Ishikawa (cell line): Measurements from ENCODE around the gene NKIRAS1.

Experiments
- CEBPB ChIP-seq: IDR thresholded peaks from 2 replicates; pipeline ENCODE4 v1.6.1; 2012
- CREB1 ChIP-seq: IDR thresholded peaks from 2 replicates; pipeline ENCODE4 v1.6.1; 2012; ENCODE audit warnings: low read depth
- EGR1 ChIP-seq: IDR thresholded peaks from 2 replicates; pipeline ENCODE4 v1.6.1; 2012
- EP300 ChIP-seq: IDR thresholded peaks from 2 replicates; pipeline ENCODE4 v1.6.1; 2012; ENCODE audit warnings: borderline replicate concordance
- FOXM1 ChIP-seq: IDR thresholded peaks from 2 replicates; pipeline ENCODE4 v1.6.1; 2012; ENCODE audit warnings: low read depth, borderline replicate concordance
- NFIC ChIP-seq: IDR thresholded peaks from 2 replicates; pipeline ENCODE4 v1.6.1; 2012
- RAD21 ChIP-seq: IDR thresholded peaks from 2 replicates; pipeline ENCODE4 v1.6.1; 2012; ENCODE audit warnings: low read depth
- TAF1 ChIP-seq: IDR thresholded peaks from 2 replicates; pipeline ENCODE4 v1.6.1; 2012; ENCODE audit warnings: low read depth, mild to moderate bottlenecking
- TCF12 ChIP-seq: IDR thresholded peaks from 2 replicates; pipeline ENCODE4 v1.6.1; 2012; ENCODE audit warnings: low read depth
- TEAD4 ChIP-seq: IDR thresholded peaks from 2 replicates; pipeline ENCODE4 v1.6.1; 2012
- YY1 ChIP-seq: IDR thresholded peaks from 2 replicates; pipeline ENCODE4 v1.6.1; 2012; ENCODE audit warnings: low read depth
- ZBTB7A ChIP-seq: IDR thresholded peaks from 2 replicates; pipeline ENCODE4 v1.6.1; 2012; ENCODE audit warnings: low read depth
- TF ChIP-seq, protein P1 (sequence below): IDR thresholded peaks from 2 replicates; pipeline ENCODE4 v1.6.1; 2012
- TF ChIP-seq, protein P2 (sequence below): IDR thresholded peaks from 2 replicates; pipeline ENCODE4 v1.6.1; 2012
- TF ChIP-seq, protein P3 (sequence below): IDR thresholded peaks from 2 replicates; pipeline ENCODE4 v1.6.1; 2012; ENCODE audit warnings: low read depth, mild to moderate bottlenecking

NKIRAS1 gene

DNA sequence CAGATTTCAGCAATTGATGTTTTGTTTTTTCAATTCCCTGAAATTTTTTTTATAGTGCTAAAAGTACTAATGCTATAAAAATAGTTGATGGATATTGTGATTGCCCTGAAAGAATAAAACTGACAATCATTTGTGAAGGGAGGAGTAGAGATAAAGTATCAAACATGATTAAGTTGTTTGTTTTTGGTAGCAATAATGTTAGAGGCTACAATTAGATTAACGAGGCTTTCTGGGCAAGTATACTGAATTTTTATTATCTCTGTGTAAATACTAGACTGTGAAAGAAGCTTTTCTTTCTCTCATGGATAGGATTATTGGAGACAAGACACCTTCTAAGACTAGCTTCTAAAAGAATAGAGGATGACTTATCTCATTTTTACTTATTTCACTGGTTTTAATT is 43.9 kb upstream of the NKIRAS1 start:
- no peak for TF ChIP-seq ZBTB7A
- TF ChIP-seq FOXM1: no peak
- no peak for TF ChIP-seq YY1
- TF ChIP-seq TCF12: no peak
- TF ChIP-seq, protein P1, sequence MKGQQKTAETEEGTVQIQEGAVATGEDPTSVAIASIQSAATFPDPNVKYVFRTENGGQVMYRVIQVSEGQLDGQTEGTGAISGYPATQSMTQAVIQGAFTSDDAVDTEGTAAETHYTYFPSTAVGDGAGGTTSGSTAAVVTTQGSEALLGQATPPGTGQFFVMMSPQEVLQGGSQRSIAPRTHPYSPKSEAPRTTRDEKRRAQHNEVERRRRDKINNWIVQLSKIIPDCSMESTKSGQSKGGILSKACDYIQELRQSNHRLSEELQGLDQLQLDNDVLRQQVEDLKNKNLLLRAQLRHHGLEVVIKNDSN: no peak
- TF ChIP-seq EGR1: no peak
- TF ChIP-seq CEBPB: no peak
- no peak for TF ChIP-seq CREB1
- TF ChIP-seq NFIC: no peak
- TF ChIP-seq, protein P2, sequence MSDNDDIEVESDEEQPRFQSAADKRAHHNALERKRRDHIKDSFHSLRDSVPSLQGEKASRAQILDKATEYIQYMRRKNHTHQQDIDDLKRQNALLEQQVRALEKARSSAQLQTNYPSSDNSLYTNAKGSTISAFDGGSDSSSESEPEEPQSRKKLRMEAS: no peak
- no peak for TF ChIP-seq RAD21
- no peak for TF ChIP-seq TAF1
- TF ChIP-seq, protein P3, sequence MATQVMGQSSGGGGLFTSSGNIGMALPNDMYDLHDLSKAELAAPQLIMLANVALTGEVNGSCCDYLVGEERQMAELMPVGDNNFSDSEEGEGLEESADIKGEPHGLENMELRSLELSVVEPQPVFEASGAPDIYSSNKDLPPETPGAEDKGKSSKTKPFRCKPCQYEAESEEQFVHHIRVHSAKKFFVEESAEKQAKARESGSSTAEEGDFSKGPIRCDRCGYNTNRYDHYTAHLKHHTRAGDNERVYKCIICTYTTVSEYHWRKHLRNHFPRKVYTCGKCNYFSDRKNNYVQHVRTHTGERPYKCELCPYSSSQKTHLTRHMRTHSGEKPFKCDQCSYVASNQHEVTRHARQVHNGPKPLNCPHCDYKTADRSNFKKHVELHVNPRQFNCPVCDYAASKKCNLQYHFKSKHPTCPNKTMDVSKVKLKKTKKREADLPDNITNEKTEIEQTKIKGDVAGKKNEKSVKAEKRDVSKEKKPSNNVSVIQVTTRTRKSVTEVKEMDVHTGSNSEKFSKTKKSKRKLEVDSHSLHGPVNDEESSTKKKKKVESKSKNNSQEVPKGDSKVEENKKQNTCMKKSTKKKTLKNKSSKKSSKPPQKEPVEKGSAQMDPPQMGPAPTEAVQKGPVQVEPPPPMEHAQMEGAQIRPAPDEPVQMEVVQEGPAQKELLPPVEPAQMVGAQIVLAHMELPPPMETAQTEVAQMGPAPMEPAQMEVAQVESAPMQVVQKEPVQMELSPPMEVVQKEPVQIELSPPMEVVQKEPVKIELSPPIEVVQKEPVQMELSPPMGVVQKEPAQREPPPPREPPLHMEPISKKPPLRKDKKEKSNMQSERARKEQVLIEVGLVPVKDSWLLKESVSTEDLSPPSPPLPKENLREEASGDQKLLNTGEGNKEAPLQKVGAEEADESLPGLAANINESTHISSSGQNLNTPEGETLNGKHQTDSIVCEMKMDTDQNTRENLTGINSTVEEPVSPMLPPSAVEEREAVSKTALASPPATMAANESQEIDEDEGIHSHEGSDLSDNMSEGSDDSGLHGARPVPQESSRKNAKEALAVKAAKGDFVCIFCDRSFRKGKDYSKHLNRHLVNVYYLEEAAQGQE: no peak
- TF ChIP-seq EP300: no peak
- no peak for TF ChIP-seq TEAD4

DNA sequence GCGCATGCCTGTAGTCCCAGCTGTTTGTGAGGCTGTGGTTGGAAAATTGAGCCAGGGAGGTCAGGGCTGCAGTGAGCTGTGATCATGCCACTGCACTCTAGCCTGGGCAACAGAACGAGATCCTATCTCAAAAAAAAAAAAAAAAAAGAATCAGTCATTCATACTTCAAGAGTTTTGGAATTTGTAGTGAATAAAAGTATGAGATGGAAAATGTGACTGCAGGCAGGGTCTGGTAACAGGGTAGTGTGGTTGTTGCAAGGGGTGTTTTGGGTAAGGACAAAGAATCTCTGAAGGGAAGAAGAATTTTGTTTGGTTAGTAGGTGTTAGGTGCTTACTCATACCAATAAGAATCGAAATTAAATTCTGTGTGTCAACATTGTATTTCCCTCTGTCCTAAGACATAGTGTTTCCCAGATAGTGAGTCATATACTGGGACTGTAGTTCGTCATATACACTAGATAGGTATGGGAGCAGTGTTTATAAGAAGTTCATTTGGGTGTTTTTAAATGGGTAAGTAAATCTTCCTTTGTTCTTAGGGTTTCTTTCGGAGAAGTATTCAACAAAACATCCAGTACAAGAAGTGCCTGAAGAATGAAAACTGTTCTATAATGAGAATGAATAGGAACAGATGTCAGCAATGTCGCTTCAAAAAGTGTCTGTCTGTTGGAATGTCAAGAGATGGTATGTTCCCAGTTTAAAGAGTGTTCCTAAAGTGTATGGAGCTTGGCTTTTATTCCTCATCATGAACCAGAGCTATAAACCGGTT is 42.5 kb upstream of the NKIRAS1 start:
- TF ChIP-seq ZBTB7A (no peak), CREB1 (no peak), TEAD4 (no peak), RAD21 (no peak), NFIC (no peak), CEBPB (no peak), EGR1 (no peak), EP300 (no peak), TAF1 (no peak), YY1 (no peak), FOXM1 (no peak), TCF12 (no peak)
- TF ChIP-seq, protein P1: no peak
- TF ChIP-seq, protein P2: no peak
- TF ChIP-seq, protein P3: no peak

DNA sequence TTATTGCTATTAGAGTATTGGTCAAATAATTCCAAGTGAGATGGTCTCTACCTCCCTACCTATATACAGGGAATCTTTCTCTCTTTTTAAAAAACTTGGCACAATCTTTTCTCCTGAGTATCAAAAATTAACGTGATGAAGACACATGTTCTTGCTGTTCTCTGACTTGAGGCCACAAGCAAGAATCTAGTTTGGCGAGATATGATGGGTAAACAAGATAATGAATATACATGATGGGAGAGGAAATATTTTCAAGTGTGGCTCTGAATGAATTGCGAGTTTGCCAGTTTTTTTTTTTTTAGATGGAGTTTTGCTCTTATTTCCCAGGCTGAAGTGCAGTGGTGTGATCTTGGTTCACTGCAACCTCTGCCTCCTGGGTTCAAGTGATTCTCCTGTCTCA is 39.9 kb upstream of the NKIRAS1 start:
- no peak for TF ChIP-seq FOXM1
- TF ChIP-seq NFIC: no peak

DNA sequence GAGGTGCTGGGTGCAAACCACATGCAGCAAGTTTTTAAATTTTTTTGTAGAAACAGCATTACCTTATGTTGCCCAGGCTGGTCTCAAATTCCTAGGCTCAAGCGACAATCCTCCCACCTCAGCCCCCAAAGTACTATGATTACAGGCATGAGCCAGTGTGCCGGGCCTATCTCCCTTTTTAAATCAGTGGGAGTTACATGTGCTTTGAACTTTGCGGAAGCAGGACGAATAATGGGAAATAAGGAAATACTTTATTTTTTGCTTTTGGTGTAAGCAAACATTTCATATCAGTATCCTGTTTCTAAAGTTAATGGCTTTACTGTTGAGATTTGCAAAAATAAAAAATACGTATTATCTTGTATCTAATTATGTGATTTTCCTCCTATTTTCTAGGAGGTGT is 37.4 kb upstream of the NKIRAS1 start:
- TF ChIP-seq ZBTB7A: no peak
- no peak for TF ChIP-seq CEBPB
- no peak for TF ChIP-seq RAD21
- TF ChIP-seq TAF1: no peak
- no peak for TF ChIP-seq EGR1

DNA sequence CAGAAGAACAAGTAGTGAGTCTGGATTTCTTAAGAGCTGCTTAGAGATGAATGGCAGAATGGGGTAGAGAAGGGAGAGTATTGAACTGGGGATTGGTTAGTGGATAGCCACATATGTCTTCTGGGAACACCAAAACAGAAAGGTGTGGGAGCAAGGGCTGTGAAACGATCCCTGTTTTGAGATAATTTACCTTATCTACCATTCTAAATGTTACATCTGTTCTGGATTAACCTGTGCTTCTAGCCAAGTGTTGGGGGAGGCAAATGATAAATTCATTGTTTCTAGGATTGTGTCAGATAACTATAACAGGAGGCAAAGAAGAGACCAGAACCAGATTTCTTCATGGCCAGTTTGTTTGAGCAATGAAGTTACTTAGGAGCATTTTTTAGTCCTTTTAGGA is 36.7 kb upstream of the NKIRAS1 start:
- TF ChIP-seq YY1 (no peak), ZBTB7A (no peak), NFIC (no peak), CREB1 (no peak), RAD21 (no peak), FOXM1 (no peak), TEAD4 (no peak)
- TF ChIP-seq, protein P3: no peak
- TF ChIP-seq, protein P2: no peak
